Measurements from ENCODE around the gene CABP7.
"Not testable (repeated sequence)": the region's sequence is repeated elsewhere in the genome, so short reads cannot be mapped to it uniquely, and the experiment has no call there.

Gene CABP7

DNA sequence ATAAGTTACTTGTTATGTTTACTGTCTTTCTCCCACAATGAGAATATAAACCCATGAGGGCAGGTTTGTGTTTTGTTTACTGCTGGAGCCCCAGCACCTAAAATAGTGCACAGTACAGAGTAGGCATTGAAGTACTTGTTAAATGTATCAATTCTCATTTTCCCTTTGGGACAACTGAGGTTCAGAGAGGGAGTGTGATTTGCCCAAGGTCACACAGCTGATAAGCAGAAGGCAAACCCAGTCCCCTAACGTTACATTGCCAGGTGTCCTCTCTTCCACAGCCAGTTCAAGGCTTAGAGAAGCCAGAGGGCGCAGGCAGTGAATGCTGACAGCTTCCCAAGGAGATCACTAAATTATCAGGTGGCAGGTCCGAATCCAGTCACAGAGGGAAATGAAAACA lies 30.2 kb downstream of the CABP7 start:
- DNase-seq: no peak

DNA sequence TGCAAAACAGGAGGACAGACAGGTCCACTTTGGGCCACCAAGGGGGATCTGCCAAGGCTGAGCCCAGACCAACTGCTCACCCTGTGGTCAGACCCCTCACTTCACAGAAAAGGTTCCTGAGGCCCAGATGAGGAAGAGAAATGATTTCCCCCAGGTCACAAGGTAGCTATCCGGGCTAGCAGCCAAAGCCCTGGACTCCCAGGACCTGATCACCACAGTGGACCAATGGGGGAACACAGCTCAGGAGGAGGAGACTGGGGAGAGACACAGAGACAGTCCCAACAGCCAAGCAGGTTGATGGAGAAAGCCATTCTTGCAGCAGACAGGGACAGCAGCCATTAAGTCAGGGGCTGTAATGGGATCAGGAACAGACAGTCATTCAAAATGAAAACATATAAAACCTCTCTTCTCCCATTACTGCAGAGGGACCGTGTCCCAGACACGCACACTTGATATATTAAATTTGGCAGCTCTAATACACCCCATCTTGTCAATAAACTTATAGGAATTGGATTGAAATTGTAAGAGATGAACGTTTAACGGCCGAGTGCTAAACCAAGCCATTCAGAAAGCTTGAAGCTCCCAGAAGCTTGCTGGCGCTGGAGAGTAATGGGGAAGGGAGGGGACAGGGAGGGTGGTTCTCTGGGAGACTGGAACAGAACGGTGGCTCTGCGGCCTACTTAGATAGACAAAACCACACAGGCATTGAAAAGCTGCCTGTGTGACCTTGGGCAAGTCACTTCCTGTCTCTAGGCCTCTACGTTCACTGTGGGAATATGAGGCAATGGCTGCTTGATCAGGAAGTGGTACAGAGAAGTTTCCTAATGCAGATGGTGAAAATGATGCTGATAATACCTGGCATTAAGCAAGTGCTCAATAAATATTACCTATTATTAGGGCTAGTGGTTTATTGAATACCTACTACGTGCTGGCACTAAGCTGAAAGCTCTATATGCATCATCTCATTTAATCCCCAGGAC lies 31.0 kb downstream of the CABP7 start:
- peak; percentile 9 for DNase-seq

- no peak for DNase-seq
Observed at GRCh38 chr22:29751669-29752068, 31.9 kb downstream of the CABP7 start.

DNA sequence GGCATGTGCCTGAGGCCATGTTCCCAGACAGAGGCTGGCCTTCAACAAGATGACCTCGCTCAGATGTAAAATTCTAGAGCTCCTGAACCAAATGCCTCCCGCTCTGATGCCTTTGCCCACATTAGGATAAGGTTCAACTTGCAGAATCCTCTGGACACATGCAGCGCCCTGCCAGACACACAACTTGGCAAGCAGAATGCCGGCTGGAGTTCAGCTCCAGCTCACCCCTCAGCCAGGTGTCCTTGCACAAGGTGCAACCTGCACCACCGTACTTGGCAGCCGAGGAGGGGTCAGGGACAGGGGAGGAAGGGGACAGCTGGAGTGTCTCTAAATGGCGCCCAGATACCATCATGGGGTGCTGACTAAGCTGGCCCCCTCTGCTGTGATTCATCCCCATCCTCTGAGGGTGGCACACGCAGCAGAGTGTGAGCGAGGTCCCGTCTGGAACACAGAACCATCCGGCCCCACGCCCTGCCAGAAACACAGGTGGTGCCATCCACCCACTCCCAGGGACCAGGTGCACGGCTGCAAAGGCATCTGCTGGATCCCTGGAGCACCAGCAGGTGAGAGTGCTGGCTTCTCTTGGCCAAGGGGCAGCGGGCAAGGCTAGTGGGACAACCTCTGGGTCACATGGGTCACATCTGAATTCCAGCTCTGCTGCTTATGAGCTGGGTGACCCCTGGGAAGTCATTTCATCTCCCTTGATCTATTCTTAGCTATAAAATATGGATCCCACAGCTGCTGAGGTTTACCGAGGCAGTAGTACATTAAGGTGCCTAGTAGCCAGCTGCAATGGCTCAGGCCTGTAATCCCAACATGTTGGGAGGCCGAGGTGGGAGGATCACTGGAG lies 34.2 kb downstream of the CABP7 start:
- no peak for DNase-seq

GRCh38 chr22:29754658-29755395 lies 35.0 kb downstream of the CABP7 start:
- not testable (repeated sequence) for DNase-seq

DNA sequence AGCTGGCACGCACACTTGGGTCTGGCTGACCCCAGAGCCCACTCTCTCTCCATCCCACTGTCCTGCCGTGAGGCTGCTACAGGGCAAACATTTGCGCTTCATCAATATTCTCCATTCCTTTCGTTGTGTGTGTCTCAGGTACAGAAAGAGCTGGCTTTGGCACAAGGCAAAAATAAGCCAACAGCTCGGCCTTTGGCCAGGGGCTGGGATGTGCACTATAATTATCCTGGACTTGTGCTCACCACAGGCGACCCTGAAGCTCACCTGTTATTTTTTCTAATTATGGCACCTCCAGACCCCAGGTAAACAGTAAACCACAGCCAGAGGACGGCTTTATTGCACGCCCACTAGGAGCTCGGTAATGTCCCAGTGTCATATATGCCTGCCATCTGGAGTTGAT lies 36.1 kb downstream of the CABP7 start:
- no peak for DNase-seq

DNA sequence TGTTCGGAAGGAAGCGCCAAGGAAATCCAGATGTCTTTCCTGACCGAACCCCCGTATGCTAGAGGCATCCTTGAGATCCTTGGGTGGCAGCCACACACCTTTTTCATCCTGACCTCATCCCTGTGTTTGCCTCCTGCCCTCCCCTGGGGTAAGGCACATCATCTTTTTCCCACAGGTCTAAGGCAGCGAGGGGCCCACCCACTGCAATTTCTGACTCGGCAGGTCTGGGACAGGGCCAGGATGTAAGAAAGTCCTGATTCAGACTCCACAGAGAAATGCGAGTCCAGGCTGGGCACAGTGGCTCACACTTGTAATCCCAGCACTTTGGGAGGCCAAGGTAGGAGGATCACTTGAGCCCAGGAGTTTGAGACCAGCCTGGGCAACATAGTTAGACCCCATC lies 36.5 kb downstream of the CABP7 start:
- no peak for DNase-seq

DNA sequence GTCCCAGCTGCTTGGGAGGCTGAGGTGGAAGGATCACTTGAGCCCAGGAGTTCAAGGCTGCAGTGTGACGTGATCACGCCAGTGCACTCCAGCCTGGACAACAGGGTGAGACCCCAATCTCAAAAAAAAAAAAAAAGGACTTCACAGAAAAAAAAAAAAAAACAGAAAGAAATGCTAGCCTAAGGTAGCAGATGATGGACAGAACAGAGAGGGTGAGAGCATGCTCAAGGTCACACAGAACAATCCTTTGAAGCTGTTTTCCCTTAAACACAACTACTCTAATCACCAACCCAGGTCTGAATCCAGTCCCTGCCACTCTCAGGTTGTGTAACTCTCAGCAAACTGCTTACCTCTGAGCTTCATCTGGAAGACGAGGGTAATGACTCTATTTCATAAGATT lies 37.3 kb downstream of the CABP7 start:
- no peak for DNase-seq

DNA sequence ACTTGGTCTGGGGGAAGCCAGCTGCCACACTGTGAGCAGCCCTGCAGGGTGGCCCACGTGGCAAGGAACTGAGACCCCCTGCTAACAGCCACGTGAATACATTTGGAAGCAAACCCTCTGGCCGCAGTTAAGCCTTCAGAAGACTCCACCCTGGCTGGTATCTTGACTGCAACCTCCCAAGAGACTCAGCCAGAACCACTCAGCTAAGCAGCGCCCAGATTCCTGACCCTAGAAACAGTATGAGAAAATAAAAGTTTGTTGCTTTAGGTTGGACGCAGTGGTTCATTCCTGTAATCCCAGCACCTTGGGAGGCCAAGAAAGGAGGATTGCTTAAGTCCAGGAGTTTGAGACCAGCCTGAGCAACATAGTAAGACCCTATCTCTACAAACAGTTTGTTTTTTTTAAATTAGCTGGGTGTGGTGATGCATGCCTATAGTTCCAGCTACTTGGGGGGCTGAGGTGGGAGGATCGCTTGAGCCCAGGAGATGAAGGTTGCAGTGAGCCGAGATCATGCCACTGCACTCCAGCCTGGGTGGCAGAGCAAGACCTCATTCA lies 38.3 kb downstream of the CABP7 start:
- no peak for DNase-seq

DNA sequence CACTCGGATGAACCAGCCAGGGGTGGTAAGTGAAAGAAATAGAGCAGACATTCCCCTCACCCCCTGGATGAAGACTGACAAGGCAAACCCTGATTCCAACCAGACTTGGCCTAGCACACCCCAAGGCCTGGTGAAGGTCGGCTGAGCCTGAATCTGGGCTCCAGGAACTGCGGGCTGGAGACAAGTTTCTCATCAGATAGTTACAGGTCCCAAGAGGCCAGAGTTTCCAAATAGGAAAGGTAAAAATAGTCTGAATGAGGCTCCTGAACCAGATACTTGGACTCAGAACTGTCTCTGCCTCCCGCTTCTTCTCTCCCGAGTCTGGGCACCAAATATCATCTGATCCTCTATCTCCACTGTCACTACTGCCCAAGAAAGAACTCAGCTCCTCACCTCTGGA lies 39.2 kb downstream of the CABP7 start:
- DNase-seq: no peak

- DNase-seq: no peak
Observed at GRCh38 chr22:29762263-29762662, 42.5 kb downstream of the CABP7 start.

DNA sequence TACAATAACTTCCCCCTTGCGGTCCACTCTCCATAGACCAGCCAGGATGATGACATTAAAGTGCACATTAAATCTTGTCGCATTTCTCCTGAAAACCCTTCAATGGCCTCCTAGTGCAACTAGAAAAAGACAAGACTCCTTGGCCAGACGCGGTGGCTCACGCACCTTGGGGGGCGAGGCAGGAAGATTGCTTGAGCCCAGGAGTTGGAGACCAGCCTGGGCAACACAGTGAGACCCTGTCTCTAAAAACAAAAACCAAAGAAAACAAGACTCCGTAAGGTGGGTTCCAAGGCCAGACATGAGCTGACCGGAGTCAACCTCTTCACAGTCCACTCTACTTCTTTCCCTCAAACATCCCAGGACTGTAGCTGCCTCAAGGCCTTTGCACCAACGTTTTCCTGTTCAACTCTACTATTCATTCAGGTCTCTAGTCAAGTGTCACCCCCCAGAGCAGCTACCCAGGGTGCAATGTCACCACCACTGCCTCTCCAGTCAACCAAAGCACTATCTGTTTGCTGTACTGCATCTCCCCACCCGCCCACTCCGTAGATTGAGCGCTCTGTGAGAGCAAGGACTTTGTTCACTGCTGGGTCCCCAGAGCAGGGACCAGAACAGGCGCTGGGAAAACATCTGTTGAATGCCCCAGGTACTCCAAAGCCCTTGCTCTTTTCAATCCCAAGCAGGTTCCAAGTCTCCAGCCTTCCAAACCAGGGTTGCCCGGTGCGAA lies 46.3 kb downstream of the CABP7 start:
- DNase-seq: peak; percentile 31

DNA sequence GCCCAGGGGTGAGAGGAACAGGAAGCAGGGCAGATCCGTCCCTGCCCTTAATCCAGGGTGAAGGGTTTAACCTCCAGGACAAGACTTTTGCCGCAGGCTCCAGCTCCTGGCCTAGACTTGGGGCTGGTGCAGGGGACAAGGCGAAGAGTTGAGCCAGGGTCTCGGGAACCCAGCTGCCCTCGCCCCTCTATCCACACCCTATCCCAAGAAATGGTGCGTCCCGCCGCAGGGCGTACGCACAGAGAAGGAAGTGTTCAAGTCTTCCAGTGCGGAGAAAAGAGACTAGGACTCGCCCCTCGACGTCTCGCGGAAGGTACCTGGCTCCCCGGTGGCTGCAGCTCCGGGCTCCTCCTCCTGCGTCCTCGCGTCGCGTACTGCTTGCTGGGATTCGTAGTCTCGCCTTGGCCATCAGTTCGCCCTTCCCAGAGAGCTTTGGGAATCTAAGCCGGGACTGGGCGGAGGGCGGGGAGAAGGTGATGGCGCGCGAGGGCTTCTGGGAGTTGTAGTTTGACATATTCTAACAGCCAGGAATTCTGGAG lies 46.9 kb downstream of the CABP7 start, which contains the start of gene ZMAT5:
TSS of gene ZMAT5 (minus strand) at position 376 of the 539 bp plus-strand sequence. CDS start 18,463 bp downstream, outside the sequence.
- DNase-seq: peak; percentile 94

DNA sequence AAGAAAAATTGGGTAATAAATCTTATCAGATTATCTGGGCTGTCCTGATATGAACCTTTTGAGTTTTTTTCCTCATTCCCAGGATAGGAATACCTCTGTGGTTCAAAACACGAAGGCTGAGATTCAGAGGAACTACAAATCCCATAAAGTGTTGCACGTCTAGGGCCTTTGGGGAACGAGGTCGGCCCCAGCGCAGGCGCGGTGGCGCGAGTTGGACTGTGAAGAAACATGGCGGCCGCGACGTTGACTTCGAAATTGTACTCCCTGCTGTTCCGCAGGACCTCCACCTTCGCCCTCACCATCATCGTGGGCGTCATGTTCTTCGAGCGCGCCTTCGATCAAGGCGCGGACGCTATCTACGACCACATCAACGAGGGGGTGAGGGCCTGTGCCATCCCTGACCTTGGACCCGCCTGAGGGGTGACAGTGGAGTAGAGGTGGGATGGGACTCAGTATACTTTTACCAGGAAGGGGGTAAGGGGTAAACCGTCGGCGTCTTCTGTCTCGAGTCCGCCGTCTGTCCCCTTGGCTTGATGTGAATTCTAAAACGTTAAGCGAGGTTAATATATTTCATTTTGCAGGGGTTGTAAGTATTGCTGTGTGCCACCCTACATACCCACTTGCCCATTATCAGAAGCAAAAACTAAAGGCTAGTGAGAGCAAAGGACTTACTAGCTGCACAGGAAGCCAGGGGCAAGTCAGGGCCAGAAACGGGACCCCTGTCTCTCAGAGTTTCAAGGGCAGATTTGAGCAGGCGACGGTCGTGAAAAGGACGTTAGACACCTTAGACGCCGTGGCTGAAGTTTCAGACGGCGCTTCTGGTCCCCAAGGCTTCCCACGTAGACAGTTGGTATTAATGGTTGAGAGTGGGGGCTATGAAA lies 47.6 kb downstream of the CABP7 start, which contains the start of gene UQCR10:
TSS of gene UQCR10 (plus strand) at position 199 of the 881 bp plus-strand sequence. CDS start at position 229, 30 bp downstream.
- DNase-seq: peak; percentile 94

GRCh38 chr22:29768052-29768693 lies 48.4 kb downstream of the CABP7 start:
- no peak for DNase-seq

- no peak for DNase-seq
Observed at GRCh38 chr22:29769723-29770321, 50.0 kb downstream of the CABP7 start.

- no peak for DNase-seq
Observed at GRCh38 chr22:29772170-29772641, 52.4 kb downstream of the CABP7 start.

GRCh38 chr22:29773233-29773632 lies 53.4 kb downstream of the CABP7 start:
- DNase-seq: no peak

DNA sequence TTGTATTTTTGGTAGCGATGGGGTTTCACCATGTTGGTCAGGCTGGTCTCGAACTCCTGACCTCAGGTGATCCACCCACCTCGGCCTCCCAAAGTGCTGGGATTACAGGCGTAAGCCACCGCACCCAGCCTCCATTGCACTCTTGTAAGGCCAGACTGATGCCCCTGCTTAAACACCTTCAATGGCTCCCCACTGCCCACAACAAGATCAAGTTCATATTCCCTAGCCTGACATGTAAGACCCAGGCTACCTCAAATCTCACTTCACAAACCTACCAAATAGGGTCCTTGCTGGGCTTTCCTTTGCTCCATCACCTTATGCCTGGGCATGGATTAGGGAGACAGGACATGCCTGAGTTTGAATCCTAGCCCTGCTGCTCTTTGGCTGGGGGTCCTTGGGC lies 60.4 kb downstream of the CABP7 start:
- no peak for DNase-seq
